ENCODE measurements around the gene PIK3CB.

The PIK3CB gene

DNA sequence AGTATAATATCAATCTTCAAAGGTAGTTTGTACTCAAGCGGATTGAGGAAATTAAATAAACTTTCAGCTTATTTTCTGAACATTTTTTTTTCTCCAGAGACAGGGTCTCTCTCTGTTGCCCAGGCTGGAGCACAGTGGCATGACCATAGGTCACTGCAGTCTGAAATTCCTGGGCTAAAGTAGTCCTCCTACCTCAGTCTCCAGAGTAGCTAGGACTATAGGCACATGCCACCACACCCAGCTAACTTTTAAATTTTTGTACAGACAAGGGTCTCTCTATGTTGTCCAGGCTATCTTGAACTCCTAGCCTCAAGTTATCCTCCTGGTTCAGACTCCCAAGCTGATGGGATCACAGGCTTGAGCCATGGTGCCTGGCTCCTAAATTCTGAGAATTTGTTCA is 129.1 kb downstream of the PIK3CB start:
- TF ChIP-seq, protein P1, sequence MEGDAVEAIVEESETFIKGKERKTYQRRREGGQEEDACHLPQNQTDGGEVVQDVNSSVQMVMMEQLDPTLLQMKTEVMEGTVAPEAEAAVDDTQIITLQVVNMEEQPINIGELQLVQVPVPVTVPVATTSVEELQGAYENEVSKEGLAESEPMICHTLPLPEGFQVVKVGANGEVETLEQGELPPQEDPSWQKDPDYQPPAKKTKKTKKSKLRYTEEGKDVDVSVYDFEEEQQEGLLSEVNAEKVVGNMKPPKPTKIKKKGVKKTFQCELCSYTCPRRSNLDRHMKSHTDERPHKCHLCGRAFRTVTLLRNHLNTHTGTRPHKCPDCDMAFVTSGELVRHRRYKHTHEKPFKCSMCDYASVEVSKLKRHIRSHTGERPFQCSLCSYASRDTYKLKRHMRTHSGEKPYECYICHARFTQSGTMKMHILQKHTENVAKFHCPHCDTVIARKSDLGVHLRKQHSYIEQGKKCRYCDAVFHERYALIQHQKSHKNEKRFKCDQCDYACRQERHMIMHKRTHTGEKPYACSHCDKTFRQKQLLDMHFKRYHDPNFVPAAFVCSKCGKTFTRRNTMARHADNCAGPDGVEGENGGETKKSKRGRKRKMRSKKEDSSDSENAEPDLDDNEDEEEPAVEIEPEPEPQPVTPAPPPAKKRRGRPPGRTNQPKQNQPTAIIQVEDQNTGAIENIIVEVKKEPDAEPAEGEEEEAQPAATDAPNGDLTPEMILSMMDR (IDR thresholded peaks at IDR 0.05; ENCODE audit: borderline replicate concordance, control extremely low read depth, extremely low read depth, insufficient read depth, missing control alignments) = no peak
- no peak for DNase-seq (ENCODE audit: low spot score)
- in situ Hi-C loops (cut with MboI; ENCODE audit: low sequenced_read_pairs, unreplicated experiment) = no loop called here

DNA sequence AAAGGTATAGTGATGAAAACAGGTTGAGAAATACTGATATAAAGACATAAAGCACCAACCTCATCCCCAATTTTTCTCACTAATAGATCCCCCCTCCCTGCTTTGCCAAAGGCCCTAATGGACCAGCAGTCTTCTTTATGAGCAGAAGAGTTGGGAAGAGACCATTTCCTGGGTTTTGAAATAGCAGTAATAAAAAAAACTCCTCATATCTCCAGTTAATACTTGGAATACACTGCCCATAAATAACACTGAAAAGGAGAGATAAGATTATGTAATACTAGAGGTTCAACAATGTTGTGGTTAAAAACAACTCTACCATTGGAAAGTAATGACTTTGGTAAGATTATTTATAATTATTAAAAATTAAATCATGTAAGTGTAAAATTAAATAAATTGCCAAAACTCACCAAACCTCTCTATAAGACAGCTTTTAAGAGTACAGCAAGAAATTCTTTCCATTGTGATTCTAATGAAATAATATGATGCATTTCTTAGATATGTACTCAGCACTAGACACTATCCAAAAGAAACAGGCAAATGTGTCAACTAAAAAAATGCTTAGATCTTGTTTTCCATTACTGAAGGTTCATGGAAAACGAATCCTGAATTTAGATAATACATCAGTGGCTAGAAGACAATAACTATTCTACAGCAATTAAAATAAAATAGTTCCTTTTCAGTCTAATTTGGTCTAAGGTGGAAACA is 137.9 kb downstream of the PIK3CB start:
- in situ Hi-C loops (cut with MboI; ENCODE audit: low sequenced_read_pairs, unreplicated experiment) = loop anchor here (5.0 kb wide), 1 partner anchor 220 kb away; no protein-coding TSS in a partner anchor
- TF ChIP-seq, protein P1 (IDR thresholded peaks at IDR 0.05; ENCODE audit: borderline replicate concordance, control extremely low read depth, extremely low read depth, insufficient read depth, missing control alignments) = no peak
- DNase-seq (ENCODE audit: low spot score) = no peak

DNA sequence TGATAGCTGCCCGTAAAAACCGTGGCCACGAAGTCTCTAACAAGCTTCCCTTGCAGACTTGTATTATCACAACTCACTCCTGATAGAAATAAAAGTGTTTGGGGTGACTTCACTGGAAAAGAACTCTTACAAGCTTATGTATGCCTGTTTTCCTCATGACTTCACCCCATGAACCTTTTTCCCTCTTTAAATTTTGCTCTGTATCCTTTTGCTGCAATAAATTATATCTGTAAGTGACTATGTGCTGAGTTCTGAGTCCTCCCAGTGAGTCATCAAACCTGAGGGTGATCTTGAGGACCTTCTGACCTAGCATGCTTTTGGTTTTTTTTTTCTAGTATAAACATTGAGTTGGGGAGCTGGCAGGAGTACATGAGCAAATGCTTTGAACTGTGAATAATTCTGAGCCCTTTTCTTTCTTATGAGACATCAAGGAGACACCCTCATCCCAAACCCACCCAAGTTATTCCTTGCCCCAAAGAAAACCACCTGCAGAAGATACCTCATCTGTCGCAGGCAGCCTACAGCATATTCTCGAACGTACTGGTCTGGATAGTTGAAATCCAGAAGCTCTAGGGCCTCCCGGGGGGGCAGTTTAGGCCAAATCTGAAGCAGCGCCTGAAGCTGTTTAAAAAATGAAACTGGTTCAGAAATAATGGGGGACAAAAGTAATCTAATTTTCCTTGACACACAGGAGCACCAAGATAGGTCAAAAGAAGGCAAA is 140.3 kb downstream of the PIK3CB start:
- DNase-seq (ENCODE audit: low spot score) = no peak
- TF ChIP-seq, protein P1 (IDR thresholded peaks at IDR 0.05; ENCODE audit: borderline replicate concordance, control extremely low read depth, extremely low read depth, insufficient read depth, missing control alignments) = no peak
- in situ Hi-C loops (cut with MboI; ENCODE audit: low sequenced_read_pairs, unreplicated experiment) = loop anchor here (5.0 kb wide), 1 partner anchor 223 kb away; no protein-coding TSS in a partner anchor

DNA sequence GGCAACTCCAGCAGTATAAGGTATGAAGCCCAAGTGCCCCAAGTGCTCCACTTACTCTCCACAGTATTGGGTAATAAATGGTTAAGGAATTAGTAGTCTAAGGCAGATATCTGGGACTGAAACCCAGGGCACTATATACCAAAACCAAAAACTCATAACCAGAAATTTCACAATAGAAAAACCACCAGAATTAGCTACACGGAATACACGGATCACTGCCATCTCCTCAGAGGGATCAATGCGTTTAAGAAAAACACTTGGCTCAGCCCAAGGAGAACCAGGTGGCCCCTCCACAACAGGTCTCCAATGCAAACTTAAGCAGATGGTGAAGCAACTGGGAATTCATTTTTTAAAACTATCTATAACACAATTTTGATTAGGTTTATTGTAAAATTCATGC is 142.6 kb downstream of the PIK3CB start:
- TF ChIP-seq, protein P1 (IDR thresholded peaks at IDR 0.05; ENCODE audit: borderline replicate concordance, control extremely low read depth, extremely low read depth, insufficient read depth, missing control alignments) = no peak
- DNase-seq (ENCODE audit: low spot score) = no peak
- in situ Hi-C loops (cut with MboI; ENCODE audit: low sequenced_read_pairs, unreplicated experiment) = no loop called here

DNA sequence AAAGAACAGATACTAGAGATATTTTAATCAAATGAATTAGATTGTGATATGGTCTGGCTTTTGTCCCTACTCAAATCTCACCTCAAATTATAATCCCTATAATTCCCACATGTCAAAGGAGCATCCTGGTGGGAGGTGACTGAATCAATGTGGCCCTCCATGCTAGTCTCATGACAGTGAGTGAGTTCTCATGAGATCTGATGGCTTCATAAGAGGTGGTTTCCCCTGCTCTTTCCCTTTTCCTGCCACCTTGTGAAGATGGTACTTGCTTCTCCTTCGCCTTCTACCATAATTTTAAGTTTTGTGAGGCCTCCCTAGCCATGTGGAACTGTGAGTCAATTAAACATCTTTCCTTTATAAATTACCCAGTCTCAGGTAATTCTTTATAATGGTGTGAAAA is 143.4 kb downstream of the PIK3CB start:
- in situ Hi-C loops (cut with MboI; ENCODE audit: low sequenced_read_pairs, unreplicated experiment) = no loop called here
- DNase-seq (ENCODE audit: low spot score) = no peak
- TF ChIP-seq, protein P1 (IDR thresholded peaks at IDR 0.05; ENCODE audit: borderline replicate concordance, control extremely low read depth, extremely low read depth, insufficient read depth, missing control alignments) = no peak

DNA sequence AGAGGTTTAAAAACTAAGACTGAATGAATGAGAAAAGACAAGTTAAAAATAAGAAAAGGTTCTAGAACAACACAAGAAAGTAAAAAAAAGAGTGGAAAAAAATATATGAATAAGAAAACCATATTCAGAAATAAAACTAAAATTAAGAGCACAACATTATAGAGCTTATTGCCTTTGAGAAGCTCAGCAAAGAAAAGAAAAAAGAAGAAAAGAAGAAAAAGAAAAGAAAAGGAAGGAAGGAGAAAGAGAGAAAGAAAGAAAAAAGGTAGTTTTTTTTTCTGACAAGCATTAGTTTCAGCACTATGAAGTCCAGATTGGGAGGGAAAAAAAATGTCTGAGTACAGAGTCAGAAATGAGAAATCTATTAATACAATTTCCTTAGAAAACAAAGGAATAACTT is 144.7 kb downstream of the PIK3CB start:
- in situ Hi-C loops (cut with MboI; ENCODE audit: low sequenced_read_pairs, unreplicated experiment) = no loop called here
- DNase-seq (ENCODE audit: low spot score) = no peak
- TF ChIP-seq, protein P1 (IDR thresholded peaks at IDR 0.05; ENCODE audit: borderline replicate concordance, control extremely low read depth, extremely low read depth, insufficient read depth, missing control alignments) = no peak

Data from GM13976 (cell line).